GM12878 (cell line): Measurements from ENCODE around the gene B3GALT6. TPM values are rescaled to one million over a fixed set of nuclear protein-coding genes. Genes with fewer than 3 reads are reported as not detected.

Source experiments
- BHLHE40 ChIP-seq, 2 experiments: fragments of 450-650 bp in 1 of 2; IDR thresholded peaks; 2 replicates each; pipeline ENCODE4 v1.6.1; 2011 to 2017; ENCODE audit warnings: low read depth in 2 of 2, borderline replicate concordance in 1 of 2, improper control_type of control experiment in 1 of 2, low read length in 1 of 2, mild to moderate bottlenecking in 1 of 2
- BMI1 ChIP-seq: fragments of 450-650 bp; IDR thresholded peaks from 2 replicates; pipeline ENCODE4 v1.6.1; 2016; ENCODE audit warnings: mild to moderate bottlenecking, moderate library complexity, borderline replicate concordance
- CHD4 ChIP-seq: fragments of 200-600 bp; sonication (generic); IDR thresholded peaks from 2 replicates; pipeline ENCODE4 v1.6.1; 2016; ENCODE audit warnings: mild to moderate bottlenecking
- E2F4 ChIP-seq: IDR thresholded peaks from 2 replicates; pipeline ENCODE4 v1.6.1; 2012; ENCODE audit warnings: low read depth, low read length, improper control_type of control experiment
- ESRRA ChIP-seq: IDR thresholded peaks from 2 replicates; pipeline ENCODE4 v1.6.1; 2012; ENCODE audit warnings: mild to moderate bottlenecking, low read length, improper control_type of control experiment
- FOXM1 ChIP-seq: IDR thresholded peaks from 2 replicates; pipeline ENCODE4 v1.6.1; 2012; ENCODE audit warnings: low read depth, mild to moderate bottlenecking, inconsistent platforms, low read length, moderate library complexity
- GATAD2B ChIP-seq: fragments of 450-650 bp; conservative IDR thresholded peaks from 2 replicates; pipeline ENCODE4 v1.6.1; 2017; ENCODE audit warnings: low read depth, mild to moderate bottlenecking, moderate library complexity
- IKZF1 ChIP-seq: fragments of 450-650 bp; conservative IDR thresholded peaks from 2 replicates; pipeline ENCODE4 v1.6.1; 2017; ENCODE audit warnings: antibody characterized with exemption, mild to moderate bottlenecking
- IRF3 ChIP-seq: fragments of 450-650 bp; IDR thresholded peaks from 2 replicates; pipeline ENCODE4 v1.6.1; 2014; ENCODE audit warnings: mild to moderate bottlenecking
- KDM1A ChIP-seq: fragments of 200-600 bp; sonication (generic); IDR thresholded peaks from 2 replicates; pipeline ENCODE4 v1.6.1; 2016; ENCODE audit warnings: borderline replicate concordance
- MLLT1 ChIP-seq: fragments of 450-650 bp; IDR thresholded peaks from 2 replicates; pipeline ENCODE4 v1.6.1; 2016; ENCODE audit warnings: mild to moderate bottlenecking
- PML ChIP-seq: IDR thresholded peaks from 2 replicates; pipeline ENCODE4 v1.6.1; 2012; ENCODE audit warnings: low read length, inconsistent platforms
- POLR2A ChIP-seq: IDR thresholded peaks from 2 replicates; pipeline ENCODE4 v1.6.1; 2011; ENCODE audit warnings: low read depth, mild to moderate bottlenecking, low read length
- RAD51 ChIP-seq: fragments of 450-650 bp; IDR thresholded peaks from 2 replicates; pipeline ENCODE4 v1.6.1; 2016; ENCODE audit warnings: moderate library complexity, mild to moderate bottlenecking, inconsistent platforms
- RB1 ChIP-seq: fragments of 450-650 bp; formaldehyde crosslinking; IDR thresholded peaks from 2 replicates; pipeline ENCODE4 v1.6.1; 2017; ENCODE audit warnings: mild to moderate bottlenecking, borderline replicate concordance
- RCOR1 ChIP-seq: conservative IDR thresholded peaks from 2 replicates; pipeline ENCODE4 v1.6.1; 2012; ENCODE audit warnings: low read depth, low read length, improper control_type of control experiment
- RELA ChIP-seq: fragments of 450-650 bp; IDR thresholded peaks from 2 replicates; pipeline ENCODE4 v1.8.0; 2014; ENCODE audit warnings: borderline replicate concordance; ENCODE audit not compliant: partially characterized antibody
- SREBF2 ChIP-seq: IDR thresholded peaks from 2 replicates; pipeline ENCODE4 v1.6.1; 2012; ENCODE audit warnings: mild to moderate bottlenecking, low read length
- STAT1 ChIP-seq: fragments of 450-650 bp; conservative IDR thresholded peaks from 2 replicates; pipeline ENCODE4 v1.6.1; 2014; ENCODE audit warnings: antibody characterized with exemption, mild to moderate bottlenecking
- TCF3 ChIP-seq: IDR thresholded peaks from 2 replicates; pipeline ENCODE4 v1.6.1; 2012; ENCODE audit warnings: low read depth, mild to moderate bottlenecking, low read length, borderline replicate concordance; ENCODE audit not compliant: insufficient read depth
- ZBTB40 ChIP-seq: fragments of 450-650 bp; IDR thresholded peaks from 2 replicates; pipeline ENCODE4 v1.6.1; 2016; ENCODE audit warnings: mild to moderate bottlenecking, moderate library complexity, borderline replicate concordance
- polyA plus RNA-seq, 11 experiments: library from polyadenylated mRNA; depleted of rRNA in 4 of 11; unstranded in 6 of 11; stranded (reverse) in 5 of 11; fragments of >200 nt; fragmentation: Nextera tagmentation in 4 of 11; fragmentation: Illumina TruSeq in 1 of 11; extraction: Ambion mirVana in 4 of 11; extraction: Trizol in 1 of 11; gene quantifications; 1 replicate in 1 of 11; 2 replicates in 10 of 11; pipeline versions ENCODE4 v1.2.1 to v1.2.3, GENCODE V29; 2011 to 2016; ENCODE audit warnings: inconsistent platforms in 2 of 11, missing spikeins in 2 of 11, low read depth in 1 of 11
- total RNA-seq, 4 experiments: library from RNA; depleted of rRNA in 3 of 4; stranded (reverse); fragments of >200 nt in 3 of 4; fragmentation: Illumina TruSeq in 1 of 4; extraction: Trizol in 1 of 4; gene quantifications; 2 replicates each; pipeline versions ENCODE4 v1.2.1 to v1.2.3, GENCODE V29; 2013 to 2021

The B3GALT6 gene
- total and polyA plus RNA-seq, 10 of the 15 experiments (the other 5 are each of a cell fraction or from before 2014, with no cell fraction given) = 0.53 to 20.8 (median 4.5) TPM

- TF ChIP-seq MLLT1 = 0 out of 2 replicates have a peak, but pooled peaks have one; percentile 34
- TF ChIP-seq TCF3 = no peak
- 0 out of 2 replicates have a peak, but pooled peaks have one; percentile 16 for TF ChIP-seq IKZF1
- peak; percentile 41; the same call in 1 of the 2 replicates for TF ChIP-seq GATAD2B
- no peak for TF ChIP-seq E2F4
- no peak for TF ChIP-seq RB1
- no peak for TF ChIP-seq RELA
- no peak for TF ChIP-seq RCOR1
- TF ChIP-seq KDM1A = no peak
- TF ChIP-seq STAT1 = no peak
- TF ChIP-seq IRF3 = no peak
- TF ChIP-seq BMI1 = no peak
- no peak for TF ChIP-seq SREBF2
- TF ChIP-seq FOXM1 = no peak
- no peak for TF ChIP-seq ZBTB40
- peak; percentile 18 to 42; a peak in 1 of 4 replicates for TF ChIP-seq BHLHE40 (IDR thresholded peaks at IDR 0.05; ENCODE audit: borderline replicate concordance in 1 of 2, low read depth in 2 of 2, low read length in 1 of 2)
- TF ChIP-seq RAD51 = no peak
- TF ChIP-seq PML = no peak
- no peak for TF ChIP-seq POLR2A
- no peak for TF ChIP-seq ESRRA
- TF ChIP-seq CHD4 = no peak
These were observed 25.6 kb upstream of the B3GALT6 start, which contains the start of gene TNFRSF18 (continued) for GRCh38 chr1:1206376-1206965.
